AML-193 (cell line): ENCODE results near the gene KCP.
"Not testable (repeated sequence)": the region's sequence is repeated elsewhere in the genome, so short reads cannot be mapped to it uniquely, and the experiment has no call there.

Source experiments
- DNase-seq, 2 experiments: peaks; one replicate each; lab custom pipeline; 2025; lab: John Stamatoyannopoulos, UW

The KCP gene

DNA sequence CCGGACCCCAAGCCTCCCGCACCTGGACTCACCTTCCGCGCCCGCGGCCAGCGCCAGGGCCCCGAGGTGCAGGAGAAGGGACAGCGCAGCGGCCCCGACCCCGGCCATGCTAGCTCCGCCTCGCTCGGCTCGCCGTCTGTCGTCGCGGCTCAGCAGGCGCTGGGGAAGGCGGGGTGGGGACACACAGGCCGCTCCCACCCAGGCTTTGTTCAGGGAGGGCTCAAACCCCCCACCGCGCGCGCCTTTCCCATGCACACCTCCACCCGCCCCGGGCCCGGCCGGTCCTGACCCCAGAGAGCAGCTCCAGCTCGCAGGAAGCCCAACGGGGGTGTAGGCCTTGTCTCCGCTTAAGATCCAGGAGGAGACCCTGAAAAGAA lies at the start of gene KCP:
KCP (minus strand) TSS at position 141 of the 377 bp plus-strand sequence; CDS start at position 108, 33 bp downstream.
- DNase-seq = no peak

DNA sequence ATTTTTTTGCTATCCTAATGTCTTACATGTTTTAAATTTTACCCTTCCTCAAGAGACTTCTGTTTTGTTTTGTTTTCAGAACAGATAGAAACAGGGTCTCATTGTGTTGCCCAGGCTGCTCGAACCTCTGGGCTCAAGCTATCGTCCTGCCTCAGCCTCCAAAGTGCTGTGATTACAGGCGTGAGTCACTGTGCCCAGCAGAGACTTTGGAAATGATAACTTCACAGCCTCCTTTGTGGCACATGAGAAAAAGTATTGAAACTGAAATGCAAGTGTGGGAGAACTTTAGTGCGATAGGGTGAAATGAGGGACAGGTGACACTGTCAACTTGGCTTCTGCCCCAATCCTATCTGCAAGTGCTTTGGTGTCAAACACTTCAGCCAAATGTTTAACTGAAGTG lies 48.8 kb upstream of the KCP start:
- DNase-seq = no peak

DNA sequence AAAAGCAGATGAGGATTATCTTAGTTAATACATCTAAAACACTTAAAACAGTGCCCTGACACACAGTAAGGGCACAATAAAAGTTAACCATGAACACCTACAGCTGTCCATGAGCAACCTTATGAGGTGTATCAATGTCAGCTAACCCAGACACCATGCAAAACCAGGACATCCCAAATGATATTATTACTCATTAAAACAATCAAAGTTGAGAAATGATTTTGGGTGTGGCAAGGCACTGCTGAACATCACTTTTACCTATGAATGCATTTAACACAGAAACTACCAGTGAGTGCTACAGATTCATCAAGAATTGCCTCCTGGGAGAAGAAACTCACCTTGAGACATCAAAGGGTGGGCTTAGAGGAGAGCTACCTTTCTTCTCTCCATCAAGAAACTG lies 45.5 kb upstream of the KCP start:
- no peak for DNase-seq

DNA sequence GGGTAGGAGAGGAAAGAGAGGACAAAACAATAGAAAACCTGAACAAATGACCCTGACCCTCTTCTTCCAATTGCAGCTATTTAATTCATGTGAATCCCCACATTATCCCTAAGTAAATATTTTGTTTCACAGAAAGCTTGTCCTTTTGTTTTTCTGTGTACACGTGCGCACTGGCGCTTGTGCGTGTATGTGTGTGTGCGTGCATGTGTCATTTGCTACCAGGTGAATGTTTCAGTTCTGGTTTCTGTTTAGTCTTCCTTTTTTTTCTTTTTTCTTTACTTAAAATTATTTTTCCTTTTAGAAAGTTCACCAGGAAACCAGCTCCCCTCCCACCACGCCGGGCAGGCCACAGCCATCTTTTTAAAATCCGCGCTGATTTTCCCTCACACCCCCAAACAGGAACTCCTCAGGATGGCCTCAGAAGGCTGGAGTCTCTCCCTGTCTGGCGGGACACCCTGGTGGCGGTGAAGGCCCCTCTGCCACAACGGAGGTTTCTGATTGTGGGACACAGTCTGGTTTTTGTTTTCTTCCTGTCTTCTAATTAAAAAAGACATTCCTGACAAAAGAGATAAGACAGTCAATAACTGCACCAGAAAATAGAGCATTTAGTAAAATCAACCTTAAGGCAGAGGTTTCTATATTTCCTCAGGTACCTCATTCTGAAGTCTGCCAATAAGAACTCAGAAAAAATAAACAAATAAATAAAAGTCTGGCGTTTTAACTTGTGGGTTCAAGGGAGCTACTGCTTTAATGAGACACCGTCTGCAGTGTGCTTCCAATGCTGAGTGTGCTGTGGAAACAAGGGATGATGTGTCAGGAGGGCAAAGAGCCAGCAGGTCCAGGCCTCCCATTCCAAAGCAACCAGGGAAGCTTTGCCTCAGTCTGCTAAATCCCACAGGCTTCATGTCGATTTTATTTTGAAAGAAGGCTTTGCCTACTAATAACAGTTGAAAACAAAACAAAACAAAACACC lies 44.6 kb upstream of the KCP start:
- DNase-seq = no peak

DNA sequence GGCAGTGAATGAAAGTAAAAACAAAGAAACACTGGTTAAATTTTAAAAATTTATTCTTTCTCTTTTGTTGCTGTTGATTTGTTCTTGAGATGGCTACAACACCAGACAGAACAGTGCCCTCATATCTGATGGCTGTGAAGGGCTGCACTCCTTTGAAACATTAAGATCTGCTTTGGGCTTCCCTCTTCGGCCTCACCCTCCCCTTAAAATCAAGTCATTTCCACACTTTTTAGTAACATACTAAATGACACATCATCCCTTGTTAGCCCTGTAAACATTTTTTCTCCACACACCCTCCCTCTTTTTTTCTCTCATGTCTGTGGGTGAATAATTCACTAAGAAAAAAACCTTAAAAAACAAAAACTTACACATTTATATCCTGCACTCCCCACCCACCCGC lies 43.6 kb upstream of the KCP start:
- no peak for DNase-seq

GRCh38 chr7:128951296-128951695 lies 40.8 kb upstream of the KCP start:
- DNase-seq = no peak

- DNase-seq = peak; percentile 51 to 69
Measured at GRCh38 chr7:128948976-128949760, 38.7 kb upstream of the KCP start.

GRCh38 chr7:128948312-128948973 lies 37.9 kb upstream of the KCP start:
- peak; percentile 15 to 31 for DNase-seq

DNA sequence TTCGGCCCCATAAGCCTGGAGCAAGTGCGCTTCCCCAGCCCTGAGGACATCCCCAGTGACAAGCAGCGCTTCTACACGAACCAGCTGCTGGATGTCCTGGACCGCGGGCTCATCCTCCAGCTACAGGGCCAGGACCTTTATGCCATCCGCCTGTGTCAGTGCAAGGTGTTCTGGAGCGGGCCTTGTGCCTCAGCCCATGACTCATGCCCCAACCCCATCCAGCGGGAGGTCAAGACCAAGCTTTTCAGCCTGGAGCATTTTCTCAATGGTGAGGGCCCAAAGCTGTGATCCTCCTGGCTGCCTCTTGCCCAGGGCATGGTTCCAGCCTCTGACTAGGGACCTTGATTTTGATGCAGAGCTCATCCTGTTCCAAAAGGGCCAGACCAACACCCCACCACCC lies 37.3 kb upstream of the KCP start:
- no peak for DNase-seq

DNA sequence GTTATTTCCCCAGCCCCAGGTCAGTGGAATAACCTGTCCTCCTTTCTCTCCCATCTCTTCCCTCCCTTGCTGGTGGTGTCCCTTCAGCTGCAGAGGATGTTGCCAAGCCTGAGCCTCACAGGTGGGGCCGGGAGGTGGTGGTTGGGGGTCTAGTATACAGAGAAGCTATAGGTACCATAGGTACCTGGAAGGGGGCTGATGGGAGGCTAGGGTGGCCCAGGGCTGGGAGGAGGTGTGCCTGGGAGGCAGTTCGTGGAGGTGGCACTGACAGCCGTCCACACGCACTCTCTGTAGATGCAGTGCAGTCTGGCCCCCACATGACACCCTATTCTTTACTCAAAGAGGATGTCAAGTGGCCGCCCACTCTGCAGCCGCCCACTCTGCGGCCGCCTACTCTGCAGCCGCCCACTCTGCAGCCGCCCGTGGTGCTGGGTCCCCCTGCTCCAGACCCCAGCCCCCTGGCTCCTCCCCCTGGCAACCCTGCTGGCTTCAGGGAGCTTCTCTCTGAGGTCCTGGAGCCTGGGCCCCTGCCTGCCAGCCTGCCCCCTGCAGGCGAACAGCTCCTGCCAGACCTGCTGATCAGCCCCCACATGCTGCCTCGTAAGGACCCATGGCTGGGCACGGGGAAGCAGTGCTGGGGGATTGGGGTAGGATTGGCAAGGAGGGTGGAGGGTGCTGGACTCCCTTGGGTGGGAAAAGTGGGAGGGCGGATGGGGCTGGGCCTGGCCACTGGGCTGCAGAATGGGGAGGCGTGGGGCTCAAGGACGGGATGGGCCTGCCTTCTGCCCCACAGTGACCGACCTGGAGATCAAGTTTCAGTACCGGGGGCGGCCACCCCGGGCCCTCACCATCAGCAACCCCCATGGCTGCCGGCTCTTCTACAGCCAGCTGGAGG lies 36.7 kb upstream of the KCP start:
- DNase-seq = no peak

- DNase-seq = no peak
Measured at GRCh38 chr7:128945668-128946366, 35.3 kb upstream of the KCP start.

- no peak for DNase-seq
Measured at GRCh38 chr7:128944487-128945236, 34.2 kb upstream of the KCP start.

- DNase-seq = not testable (repeated sequence)
Measured at GRCh38 chr7:128943251-128943650, 32.7 kb upstream of the KCP start.

DNA sequence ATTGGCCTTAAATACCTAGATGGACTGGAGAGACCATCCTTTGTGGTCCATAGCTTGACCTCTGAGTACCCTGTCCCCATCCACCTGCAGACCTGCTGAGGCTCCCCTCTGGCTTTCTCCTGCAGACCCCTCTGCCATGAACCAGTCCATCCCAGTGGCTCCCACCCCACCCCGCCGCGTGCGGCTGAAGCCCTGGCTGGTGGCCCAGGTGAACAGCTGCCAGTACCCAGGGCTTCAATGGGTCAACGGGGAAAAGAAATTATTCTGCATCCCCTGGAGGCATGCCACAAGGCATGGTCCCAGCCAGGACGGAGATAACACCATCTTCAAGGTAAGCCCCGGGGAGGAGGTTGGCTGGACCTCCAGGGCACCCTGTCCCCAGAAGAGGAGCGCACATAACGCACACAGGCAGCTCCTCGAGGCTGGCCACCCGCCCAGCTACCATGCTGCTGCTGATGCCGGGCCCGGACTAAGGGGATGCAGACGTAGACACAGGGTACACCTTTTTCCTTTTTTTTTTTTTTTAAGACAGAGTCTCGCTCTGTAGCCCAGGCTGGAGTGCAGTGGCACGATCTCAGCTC lies 31.5 kb upstream of the KCP start:
- no peak for DNase-seq

DNA sequence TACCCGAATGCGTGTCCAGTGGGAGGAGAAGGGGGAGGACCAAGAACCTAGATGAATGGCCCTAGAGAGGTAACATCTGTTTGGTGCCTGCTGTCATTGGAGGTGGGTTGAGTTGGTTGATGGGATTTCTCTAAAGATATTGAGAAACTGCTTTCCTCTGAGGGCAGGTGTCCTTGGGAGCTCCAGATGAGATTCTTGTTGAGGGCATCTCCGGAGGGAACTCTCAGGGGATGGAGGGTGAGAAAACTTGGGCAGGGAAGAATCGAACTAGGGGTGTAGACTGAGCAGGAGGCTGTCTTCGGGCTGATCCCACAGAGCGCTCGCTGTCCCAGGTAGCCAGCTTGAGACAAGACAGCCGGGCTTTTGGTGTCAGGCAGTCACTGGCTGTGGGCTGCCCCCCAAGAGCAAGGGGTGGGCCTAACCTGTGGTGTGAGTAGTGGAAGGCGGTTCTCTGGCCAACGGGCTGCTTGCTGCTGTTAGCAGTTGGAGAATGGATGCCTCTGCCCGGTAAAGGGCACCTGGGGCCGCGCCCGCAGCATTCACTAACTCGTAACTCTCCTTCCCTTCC lies 30.9 kb upstream of the KCP start:
- no peak for DNase-seq

- peak; percentile 84 to 90 for DNase-seq
Measured at GRCh38 chr7:128940494-128941322, 30.2 kb upstream of the KCP start.

DNA sequence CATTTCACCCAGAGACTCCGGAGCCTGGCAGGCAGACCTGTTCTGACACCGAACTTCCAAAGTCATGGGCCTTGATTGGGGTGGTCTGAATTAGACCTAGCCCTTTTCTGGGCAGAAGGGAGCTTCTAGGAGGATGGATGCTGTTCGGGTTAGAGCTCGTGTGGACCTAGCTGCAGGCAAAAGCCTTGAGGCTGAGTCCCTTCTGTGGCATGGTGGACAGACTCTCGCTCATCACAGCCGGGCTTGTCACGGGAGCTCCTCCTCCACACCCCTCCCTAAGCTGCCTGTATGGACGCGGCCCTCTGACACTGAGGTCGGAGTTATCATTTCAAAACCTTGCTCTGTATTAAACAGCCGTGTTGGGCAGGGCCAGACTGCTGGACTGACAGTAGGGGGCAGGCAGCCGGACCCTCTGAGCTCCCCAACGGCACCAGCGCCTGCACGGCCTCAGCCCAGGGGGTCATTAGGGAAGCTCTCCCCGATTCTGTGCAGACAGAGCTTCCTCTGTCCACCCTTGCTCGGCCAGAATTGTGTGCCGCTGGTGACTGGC lies 29.4 kb upstream of the KCP start:
- peak; percentile 69 to 80 for DNase-seq
